ENCODE results near the gene RABL6.
"Not testable (repeated sequence)": the region's sequence is repeated elsewhere in the genome, so short reads cannot be mapped to it uniquely, and the experiment has no call there.

RABL6 gene

GRCh38 chr9:136796238-136796774 is 11.4 kb upstream of the RABL6 start, which contains the start of gene CCDC183:
CCDC183 (plus strand) TSS chr9:136796338; CDS start chr9:136796398, 60 bp downstream.
- no peak for DNase-seq

GRCh38 chr9:136796775-136797347 is 10.9 kb upstream of the RABL6 start:
- DNase-seq, result not testable (repeated sequence)

GRCh38 chr9:136798708-136799078 is 9.1 kb upstream of the RABL6 start:
- no peak for DNase-seq

GRCh38 chr9:136799079-136799853 is 8.5 kb upstream of the RABL6 start:
- no peak for DNase-seq

GRCh38 chr9:136799854-136800657 is 7.7 kb upstream of the RABL6 start:
- peak; percentile 45 for DNase-seq

- DNase-seq, result no peak
Measured at GRCh38 chr9:136802321-136802720, 5.4 kb upstream of the RABL6 start.

GRCh38 chr9:136803009-136803550 is 4.7 kb upstream of the RABL6 start:
- not testable (repeated sequence) for DNase-seq

GRCh38 chr9:136803551-136804508 is 3.9 kb upstream of the RABL6 start:
- DNase-seq, result no peak

GRCh38 chr9:136804509-136805206 is 3.1 kb upstream of the RABL6 start:
- no peak for DNase-seq

- no peak for DNase-seq
Measured at GRCh38 chr9:136805207-136805740, 2.5 kb upstream of the RABL6 start.

- DNase-seq, result no peak
Measured at GRCh38 chr9:136806067-136806466, 1.7 kb upstream of the RABL6 start.

- no peak for DNase-seq
Measured at GRCh38 chr9:136806631-136807201, 1.0 kb upstream of the RABL6 start.

GRCh38 chr9:136808075-136808805 is 492 bp downstream of the RABL6 start:
- DNase-seq, result no peak

- no peak for DNase-seq
Measured at GRCh38 chr9:136808806-136809158, 1.0 kb downstream of the RABL6 start.

GRCh38 chr9:136814725-136815421 is 7.1 kb downstream of the RABL6 start:
- DNase-seq, result no peak

GRCh38 chr9:136815422-136815782 is 7.7 kb downstream of the RABL6 start:
- DNase-seq, result no peak

GRCh38 chr9:136820971-136821825 is 13.4 kb downstream of the RABL6 start:
- DNase-seq, result no peak

GRCh38 chr9:136821826-136822544 is 14.2 kb downstream of the RABL6 start:
- no peak for DNase-seq

Measured in DMS 273 treated with DMSO at 0.1 percent for 48 hours (cell line).